Astrocyte of the cerebellum (primary cell): ENCODE results near the gene ARFIP2.

Source experiments
- DNase-seq: peaks from one replicate; pipeline ENCODE4 v3.0.0-alpha.2; 2011; ENCODE audit warnings: low read depth
- H3K4me3 ChIP-seq: 2 replicates; pipeline ENCODE4 v1.5.1; 2011; ENCODE audit warnings: mild to moderate bottlenecking, low read depth, low read length, moderate library complexity
- CTCF ChIP-seq: IDR thresholded peaks from 2 replicates; pipeline ENCODE4 v1.5.1; 2012; ENCODE audit warnings: low read length, low read depth, moderate library complexity, mild to moderate bottlenecking; ENCODE audit errors: missing control alignments
- in situ Hi-C: cut with HindIII; loops from 2 replicates; pipeline ENCODE4 v1.10.0; 2017; ENCODE audit warnings: low sequenced_read_pairs

The ARFIP2 gene

GRCh38 chr11:6474806-6475500 lies 6.2 kb downstream of the ARFIP2 start:
- H3K4me3 ChIP-seq: no peak overlapping the region
- no peak for DNase-seq
- in situ Hi-C loops: no loop called here

GRCh38 chr11:6474413-6474792 lies 6.7 kb downstream of the ARFIP2 start:
- TF ChIP-seq CTCF: no peak
- in situ Hi-C loops: no loop called here
- H3K4me3 ChIP-seq: peak overlapping the region; percentile 59
- no peak for DNase-seq

More at GRCh38 chr11:6474806-6475500, 6.2 kb downstream of the ARFIP2 start:
- TF ChIP-seq CTCF: no peak

GRCh38 chr11:6473451-6474412 lies 7.4 kb downstream of the ARFIP2 start, which contains the start of gene TRIM3:
TSS of gene TRIM3 (minus strand) at chr11:6473941. CDS start at chr11:6465695, 8,246 bp downstream.
- peak; percentile 43 for DNase-seq
- TF ChIP-seq CTCF: peak; percentile 43
- peak within 1 kb of the TSS; percentile 73 for H3K4me3 ChIP-seq
- in situ Hi-C loops: no loop called here

- no peak for TF ChIP-seq CTCF
- in situ Hi-C loops: no loop called here
- H3K4me3 ChIP-seq: peak overlapping the region; percentile 73
- DNase-seq: no peak
Measured at GRCh38 chr11:6472934-6473333, 8.2 kb downstream of the ARFIP2 start.

- no peak overlapping the region for H3K4me3 ChIP-seq
- in situ Hi-C loops: no loop called here
- TF ChIP-seq CTCF: no peak
- no peak for DNase-seq
Measured at GRCh38 chr11:6469599-6469998, 11.5 kb downstream of the ARFIP2 start.

- H3K4me3 ChIP-seq: no peak overlapping the region
- DNase-seq: peak; percentile 46
- TF ChIP-seq CTCF: no peak
- in situ Hi-C loops: no loop called here
Measured at GRCh38 chr11:6468712-6469495, 12.2 kb downstream of the ARFIP2 start.
